Cardiac atrium fibroblast (primary cell): ENCODE data around the gene COX10. TPM values are rescaled to one million over a fixed set of nuclear protein-coding genes. Genes with fewer than 3 reads are reported as not detected.

ENCODE experiments used
- total RNA-seq: library from RNA; depleted of rRNA; stranded (reverse); fragments of >200 nt; gene quantifications from 2 replicates; pipeline ENCODE4 v1.2.3, GENCODE V29; 2015

Gene COX10
- total RNA-seq = 9.2 and 14.4 TPM in 2 replicates

GRCh38 chr17:14069251-14070021 lies at the start of gene COX10:
COX10 (plus strand) TSS chr17:14069504; CDS start chr17:14069606, 102 bp downstream.

GRCh38 chr17:14236762-14237161 lies 167.5 kb downstream of the COX10 start, which contains the start of gene CDRT15:
CDRT15 (minus strand) TSS chr17:14236862; CDS start chr17:14236833, 29 bp downstream.

Other genes starting within 250 kb of the COX10 start
- gene CDRT15, start 167.4 kb downstream of the COX10 start, total RNA-seq = not detected in 2 replicates
- 4.0 and 9.1 TPM in 2 replicates for gene HS3ST3B1, start 231.6 kb downstream of the COX10 start, total RNA-seq